DOHH2 (cell line): ENCODE measurements around the gene CAMTA2.

Source experiments
- H3F3A ChIP-seq: fragments of 200-600 bp; sonication (generic), shearing (Covaris generic); 2 replicates; pipeline ENCODE4 v1.6.0; 2016; ENCODE audit warnings: antibody characterized with exemption, mild to moderate bottlenecking; ENCODE audit not compliant: control insufficient read depth, insufficient read depth
- H3K27ac ChIP-seq: fragments of 200-600 bp; sonication (generic); 2 replicates; pipeline ENCODE4 v1.5.1; 2014; ENCODE audit warnings: low read depth, mild to moderate bottlenecking, low read length, moderate library complexity
- H3K27me3 ChIP-seq: fragments of 200-600 bp; sonication (generic); 2 replicates; pipeline ENCODE4 v1.6.1; 2014; ENCODE audit warnings: mild to moderate bottlenecking, low read length, mixed read lengths; ENCODE audit not compliant: control insufficient read depth
- H3K36me3 ChIP-seq: fragments of 200-600 bp; sonication (generic); 2 replicates; pipeline ENCODE4 v1.6.1; 2014; ENCODE audit warnings: mild to moderate bottlenecking, low read length, moderate library complexity, mixed read lengths; ENCODE audit not compliant: control insufficient read depth
- H3K4me1 ChIP-seq: fragments of 200-600 bp; sonication (generic); 2 replicates; pipeline ENCODE4 v1.6.1; 2014; ENCODE audit warnings: mild to moderate bottlenecking, low read length, mixed read lengths; ENCODE audit not compliant: control insufficient read depth
- H3K4me2 ChIP-seq: fragments of 200-600 bp; sonication (generic); 2 replicates; pipeline ENCODE4 v1.6.0; 2014; ENCODE audit warnings: mild to moderate bottlenecking, low read length, moderate library complexity
- H3K4me3 ChIP-seq: fragments of 200-600 bp; sonication (generic); 2 replicates; pipeline ENCODE4 v1.5.1; 2014; ENCODE audit warnings: mild to moderate bottlenecking, low read length, mixed read lengths
- H3K79me2 ChIP-seq: fragments of 200-600 bp; sonication (generic); 2 replicates; pipeline ENCODE4 v1.6.1; 2014; ENCODE audit warnings: mild to moderate bottlenecking, low read length, mixed read lengths; ENCODE audit not compliant: control insufficient read depth
- H3K9me2 ChIP-seq: fragments of 200-600 bp; sonication (generic); replicated peaks from 2 replicates; pipeline ENCODE4 v1.6.1; 2014; ENCODE audit warnings: mild to moderate bottlenecking, low read length, mixed read lengths; ENCODE audit not compliant: control insufficient read depth
- H3K9me3 ChIP-seq: fragments of 200-600 bp; sonication (generic); 2 replicates; pipeline ENCODE4 v1.6.1; 2014; ENCODE audit warnings: antibody characterized with exemption, low read length, mixed read lengths; ENCODE audit not compliant: control insufficient read depth, insufficient read depth
- H4K20me1 ChIP-seq: fragments of 200-600 bp; sonication (generic); 2 replicates; pipeline ENCODE4 v1.6.0; 2014; ENCODE audit warnings: low read depth, mild to moderate bottlenecking, antibody characterized with exemption, low read length, moderate library complexity; ENCODE audit not compliant: control insufficient read depth, insufficient read depth
- CTCF ChIP-seq: fragments of 200-600 bp; sonication (generic); IDR thresholded peaks from one replicate; pipeline ENCODE4 v1.5.1; 2014; ENCODE audit warnings: antibody characterized with exemption, mild to moderate bottlenecking, low read depth, low read length; ENCODE audit not compliant: poor library complexity, severe bottlenecking
- EZH2phosphoT487 ChIP-seq: fragments of 200-600 bp; sonication (generic); IDR thresholded peaks from 2 replicates; pipeline ENCODE4 v1.6.1; 2017; ENCODE audit warnings: borderline replicate concordance, mild to moderate bottlenecking, antibody characterized with exemption, low read length, moderate library complexity, mixed read lengths

CAMTA2 gene

GRCh38 chr17:4945944-4946280 lies 41.6 kb downstream of the CAMTA2 start:
- H4K20me1 ChIP-seq = peaks cover 13% of the 10 kb centered on the region; the same call in 1 of the 2 replicates
- no peaks in the 10 kb centered on the region for H3K9me2 ChIP-seq
- H3K4me1 ChIP-seq = peaks cover 70% of the 10 kb centered on the region
- peak overlapping the region; percentile 94 for H3K4me2 ChIP-seq
- TF ChIP-seq EZH2phosphoT487 = no peak
- TF ChIP-seq CTCF = no peak
- peaks cover 83% of the 10 kb centered on the region for H3K79me2 ChIP-seq
- H3F3A ChIP-seq = peaks cover 67% of the 10 kb centered on the region
- peak overlapping the region; percentile 93 for H3K4me3 ChIP-seq
- H3K36me3 ChIP-seq = peaks cover 75% of the 10 kb centered on the region
- peak overlapping the region; percentile 99 for H3K27ac ChIP-seq
- no peaks in the 10 kb centered on the region for H3K9me3 ChIP-seq
- H3K27me3 ChIP-seq = no peaks in the 10 kb centered on the region

- TF ChIP-seq EZH2phosphoT487 (no peak), CTCF (no peak)
- Histone ChIP-seq H3K4me1 (peaks cover 65% of the 10 kb centered on the region), H3K27me3 (no peaks in the 10 kb centered on the region), H3K9me3 (no peaks in the 10 kb centered on the region), H3K4me2 (peak overlapping the region; percentile 94), H3F3A (peaks cover 69% of the 10 kb centered on the region), H3K36me3 (peaks cover 80% of the 10 kb centered on the region), H3K79me2 (peaks cover 83% of the 10 kb centered on the region), H4K20me1 (peaks cover 13% of the 10 kb centered on the region; the same call in 1 of the 2 replicates), H3K4me3 (peak overlapping the region; percentile 50), H3K27ac (peak overlapping the region; percentile 99), H3K9me2 (no peaks in the 10 kb centered on the region)
Observed at GRCh38 chr17:4945176-4945943, 42.1 kb downstream of the CAMTA2 start.

- TF ChIP-seq CTCF (no peak), EZH2phosphoT487 (no peak)
- Histone ChIP-seq H3K27ac (peak overlapping the region; percentile 99), H3K9me3 (no peaks in the 10 kb centered on the region), H3K27me3 (no peaks in the 10 kb centered on the region), H4K20me1 (peaks cover 13% of the 10 kb centered on the region; the same call in 1 of the 2 replicates), H3K4me2 (peak overlapping the region; percentile 94), H3K4me3 (peak overlapping the region; percentile 50), H3K36me3 (peaks cover 81% of the 10 kb centered on the region), H3K4me1 (peaks cover 61% of the 10 kb centered on the region), H3F3A (peaks cover 71% of the 10 kb centered on the region), H3K9me2 (no peaks in the 10 kb centered on the region), H3K79me2 (peaks cover 80% of the 10 kb centered on the region)
Observed at GRCh38 chr17:4944554-4945175, 42.8 kb downstream of the CAMTA2 start.
